ENCODE measurements around the gene ZNF22.
A peak's percentile ranks its signal among the peaks of the same experiment; 100 is the strongest.

DNA sequence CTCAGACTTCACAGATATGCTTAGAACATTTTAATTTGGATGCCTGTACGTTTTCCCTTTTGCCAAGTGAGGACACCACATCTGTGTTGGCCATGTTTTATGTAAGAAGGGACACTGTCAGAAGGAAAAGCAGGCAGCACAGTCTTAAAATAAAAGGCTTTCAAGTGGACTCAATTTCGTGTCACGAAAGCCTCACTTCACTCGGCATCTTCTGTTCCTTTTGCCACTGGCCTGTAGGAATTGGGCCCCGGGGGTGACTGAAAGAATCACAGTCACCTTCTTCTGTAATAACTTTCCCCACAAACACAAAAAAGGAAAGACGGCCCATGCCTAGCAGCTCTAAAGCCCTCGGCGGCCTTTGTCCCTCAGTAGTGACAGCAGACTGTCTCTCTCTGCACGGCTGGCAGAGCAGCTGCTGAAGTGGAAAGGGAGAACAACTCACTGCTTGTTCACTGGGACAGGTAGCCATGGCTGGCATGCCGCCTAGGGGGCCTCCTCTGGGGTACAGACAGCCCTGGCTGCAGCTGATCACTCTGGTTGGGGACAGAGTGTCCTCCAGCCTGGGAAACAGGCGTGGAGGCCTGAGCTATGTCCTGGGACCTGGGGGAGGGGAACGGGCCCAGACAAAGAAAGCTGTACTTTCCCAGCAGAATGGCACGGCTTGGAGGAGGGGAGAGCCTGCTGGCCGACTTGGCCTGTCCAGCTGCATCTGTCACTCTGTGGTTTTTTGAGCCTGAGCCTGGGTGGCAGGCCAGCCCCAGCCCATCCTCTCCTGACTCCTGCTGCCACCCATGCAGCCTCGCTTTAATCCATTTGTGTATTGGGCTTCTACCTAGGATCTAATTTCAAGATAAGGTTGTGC lies 36.7 kb upstream of the ZNF22 start:
- TF ChIP-seq CTCF (IDR thresholded peaks at IDR 0.05) (no peak), POLR2AphosphoS5 (IDR thresholded peaks at IDR 0.05) (peak; percentile 63), POLR2A (IDR thresholded peaks at IDR 0.05) (no peak), EP300 (IDR thresholded peaks at IDR 0.05) (no peak)

Measured in gastroesophageal sphincter (tissue), 3 donors.